Measurements from ENCODE around the gene PALM2AKAP2. TPM values are rescaled to one million over a fixed set of nuclear protein-coding genes. Genes with fewer than 3 reads are reported as not detected.

PALM2AKAP2 gene
- total RNA-seq, 4 donors from 2014 or later, result 2.0 to 8.2 (median 3.6) TPM

GRCh38 chr9:109813829-109814228 lies 33.8 kb downstream of the PALM2AKAP2 start:
- Histone ChIP-seq H3K27ac (no peak overlapping the region), H3K4me1 (peaks cover 3 to 12% (median 3%) of the 10 kb centered on the region in 3 donors), H3K9me3 (peaks cover 0 to 2% (median 0%) of the 10 kb centered on the region in 3 donors), H3K27me3 (no peaks in the 10 kb centered on the region), H3K36me3 (no peaks in the 10 kb centered on the region), H3K4me3 (no peak overlapping the region)
- WGBS, 2 donors (ENCODE audit: low coverage in 1 of 2), result 86 to 92% methylated on average over 6 of the region's 6 CpGs
- ATAC-seq, result no peak
- no peak for TF ChIP-seq CTCF (IDR thresholded peaks at IDR 0.05)
- no peak for TF ChIP-seq POLR2AphosphoS5 (IDR thresholded peaks at IDR 0.05)
- TF ChIP-seq POLR2A (IDR thresholded peaks at IDR 0.05), result no peak
- TF ChIP-seq EP300 (IDR thresholded peaks at IDR 0.05), result no peak

DNA sequence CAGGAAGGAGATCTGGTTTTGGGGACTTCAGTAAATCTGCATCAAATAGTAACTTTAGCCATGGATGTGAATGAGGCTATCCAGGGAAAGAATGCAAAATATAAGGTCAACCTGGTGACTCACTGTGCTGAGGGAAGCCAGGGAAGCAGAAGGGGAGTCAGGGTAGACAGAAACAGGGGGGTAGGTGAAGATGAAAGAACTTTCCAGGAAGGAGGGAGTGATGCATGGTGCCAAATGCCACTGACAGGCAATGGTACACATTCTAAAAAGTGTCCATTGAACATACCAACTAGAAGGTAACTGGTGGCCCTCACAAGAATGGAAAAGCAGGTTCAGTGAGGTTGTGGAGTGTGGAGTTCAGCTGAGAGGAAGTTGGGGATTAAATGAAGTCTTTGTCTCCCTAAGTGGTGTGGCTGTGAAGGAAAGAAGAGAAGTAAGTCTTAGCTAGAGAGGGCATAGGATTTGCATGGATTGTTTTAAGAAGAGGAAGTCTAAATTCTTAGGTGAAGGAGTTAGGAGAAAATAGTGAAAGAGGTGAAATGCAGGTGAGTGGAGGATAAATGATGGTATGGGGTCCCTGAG lies 35.5 kb downstream of the PALM2AKAP2 start:
- Histone ChIP-seq H3K27me3 (no peaks in the 10 kb centered on the region), H3K4me3 (no peak overlapping the region), H3K27ac (no peak overlapping the region), H3K9me3 (no peaks in the 10 kb centered on the region), H3K4me1 (peaks cover 3 to 12% (median 3%) of the 10 kb centered on the region in 3 donors), H3K36me3 (no peaks in the 10 kb centered on the region)
- no peak for ATAC-seq
- TF ChIP-seq POLR2AphosphoS5 (IDR thresholded peaks at IDR 0.05) (no peak), EP300 (IDR thresholded peaks at IDR 0.05) (no peak), POLR2A (IDR thresholded peaks at IDR 0.05) (no peak), CTCF (IDR thresholded peaks at IDR 0.05) (no peak)

DNA sequence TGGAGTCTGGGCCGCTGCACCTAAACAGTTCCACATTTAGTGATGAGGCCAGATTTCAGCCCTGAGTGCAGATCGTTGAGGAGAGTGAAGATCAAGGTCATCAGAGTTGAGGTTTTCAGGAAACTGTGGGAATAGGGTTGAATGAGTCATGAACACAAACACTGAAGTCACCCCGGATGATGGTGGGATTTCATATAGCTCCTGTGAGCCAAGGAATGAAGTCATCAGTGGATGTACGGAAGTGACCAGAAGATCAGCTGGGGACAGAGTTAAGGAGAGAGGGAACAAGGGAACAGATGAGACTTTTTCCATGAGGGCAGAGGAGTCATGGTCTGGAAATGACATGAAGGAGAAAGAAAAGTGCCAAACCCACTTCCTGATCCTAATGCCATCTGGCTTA lies 36.5 kb downstream of the PALM2AKAP2 start:
- 22 to 31% methylated on average over 3 to 4 of the region's 4 CpGs for WGBS, 2 donors (ENCODE audit: low coverage in 1 of 2)
- Histone ChIP-seq H3K9me3 (no peaks in the 10 kb centered on the region), H3K36me3 (no peaks in the 10 kb centered on the region), H3K27me3 (no peaks in the 10 kb centered on the region), H3K27ac (peak overlapping the region in 3 of 4 donors; percentile 10 to 25 (median 24)), H3K4me1 (peaks cover 3 to 12% (median 3%) of the 10 kb centered on the region in 3 donors), H3K4me3 (no peak overlapping the region)
- TF ChIP-seq POLR2AphosphoS5 (IDR thresholded peaks at IDR 0.05) (peak; percentile 66), POLR2A (IDR thresholded peaks at IDR 0.05) (no peak), EP300 (IDR thresholded peaks at IDR 0.05) (no peak), CTCF (IDR thresholded peaks at IDR 0.05) (no peak)
- ATAC-seq, result peak; percentile 70

DNA sequence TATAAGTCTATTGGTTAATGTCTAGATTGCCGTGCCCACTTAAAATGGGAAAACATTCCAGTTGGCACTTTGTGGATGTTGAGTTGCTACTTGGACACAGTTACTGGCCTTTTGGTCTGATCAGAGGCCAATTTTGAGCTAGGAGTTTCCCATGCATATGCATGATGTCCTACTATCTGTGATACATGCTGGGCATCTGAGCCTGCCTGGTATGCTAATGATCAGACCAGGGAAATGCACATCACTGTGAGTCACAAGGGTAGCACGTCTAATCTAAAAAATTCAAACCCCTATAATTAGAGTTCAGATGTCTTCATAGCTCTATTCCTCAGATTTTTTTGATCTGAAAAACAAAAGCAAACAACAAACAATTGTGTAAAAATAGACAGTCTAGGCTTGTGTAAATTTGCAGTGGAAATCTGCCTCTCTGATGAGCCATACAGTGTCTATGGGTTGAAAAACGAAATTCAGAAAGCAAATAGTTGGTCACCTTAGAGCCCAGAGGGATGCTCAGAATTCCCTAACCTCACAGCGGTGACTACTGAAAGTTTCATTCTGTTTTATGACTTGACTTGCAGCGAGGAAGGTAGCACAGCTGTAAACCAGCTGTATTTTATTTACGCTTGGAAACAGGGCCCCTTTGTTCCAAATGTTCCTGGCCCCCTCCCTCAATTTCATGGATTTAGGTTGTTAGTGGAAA lies 37.3 kb downstream of the PALM2AKAP2 start:
- 59 to 67% methylated on average over 6 of the region's 6 CpGs for WGBS, 2 donors (ENCODE audit: low coverage in 1 of 2)
- H3K36me3 ChIP-seq, result no peaks in the 10 kb centered on the region
- H3K4me1 ChIP-seq, result peaks cover 3 to 12% (median 3%) of the 10 kb centered on the region in 3 donors
- TF ChIP-seq POLR2A (IDR thresholded peaks at IDR 0.05) (no peak), EP300 (IDR thresholded peaks at IDR 0.05) (no peak), CTCF (IDR thresholded peaks at IDR 0.05) (no peak), POLR2AphosphoS5 (IDR thresholded peaks at IDR 0.05) (no peak)
- peak; percentile 11 for ATAC-seq
- H3K4me3 ChIP-seq, result no peak overlapping the region
- no peaks in the 10 kb centered on the region for H3K27me3 ChIP-seq
- H3K9me3 ChIP-seq, result no peaks in the 10 kb centered on the region
- H3K27ac ChIP-seq, result peak overlapping the region in 2 of 4 donors; percentile 25 to 40
